HCT116 (cell line): ENCODE data around the gene UPF2. TPM values are rescaled to one million over a fixed set of nuclear protein-coding genes. Genes with fewer than 3 reads are reported as not detected.

Source experiments
- ATAC-seq: fragments of 200-7000 bp; cut with Tn5 transposase; 2 replicates; pipeline ENCODE4 v1.9.1; 2020; ENCODE audit warnings: mild to moderate bottlenecking, moderate library complexity
- BruUV-seq: library from RNA; stranded (reverse); fragments of 400-500 nt; replicated peaks from 2 replicates; lab custom pipeline; 2021; lab: Mats Ljungman, UMichigan
- CTCF ChIA-PET: fragments of 300-600 bp; sonication (Branson Sonifier 250); formaldehyde crosslinking; loops from one replicate; lab custom pipeline; 2021; ENCODE audit warnings: antibody characterized with exemption; lab: Charles Lee
- POLR2A ChIA-PET: fragments of 300-600, 350-600 bp; sonication (Branson Sonifier 250); formaldehyde crosslinking; loops from one replicate; lab custom pipeline; 2021; ENCODE audit warnings: antibody characterized with exemption; lab: Charles Lee
- RAD21 ChIA-PET, 2 experiments: fragments of 300-600 bp; sonication (Branson Sonifier 250); formaldehyde crosslinking; loops; one replicate each; lab custom pipeline; 2023; ENCODE audit warnings: low total read pairs in 2 of 2; ENCODE audit not compliant: uncharacterized antibody in 2 of 2, unreplicated experiment in 2 of 2, low non-redundant PET in 1 of 2; lab: Charles Lee
- DNase-seq: peaks from one replicate; pipeline ENCODE4 v3.0.0-alpha.2; 2010; ENCODE audit warnings: low read depth, low spot score
- H2AFZ ChIP-seq: fragments of 200-600 bp; shearing (Covaris generic), sonication (generic); 2 replicates; pipeline ENCODE4 v1.6.1; 2017; ENCODE audit warnings: low read depth, mixed run types, mixed read lengths, antibody characterized with exemption, low read length; ENCODE audit not compliant: poor library complexity, severe bottlenecking
- H3K27ac ChIP-seq: 2 replicates; pipeline ENCODE4 v1.5.1; 2012; ENCODE audit warnings: low read depth, low read length
- H3K27me3 ChIP-seq: fragments of 200-600 bp; sonication (generic); 2 replicates; pipeline ENCODE4 v1.6.1; 2016; ENCODE audit warnings: mixed run types, low read length, mixed read lengths; ENCODE audit not compliant: insufficient read depth
- H3K36me3 ChIP-seq, 2 experiments: fragments of 200-500 bp in 1 of 2; fragments of 200-600 bp in 1 of 2; sonication (Bioruptor generic) in 1 of 2; sonication (generic) in 1 of 2; 2 replicates each; pipeline versions ENCODE4 v1.5.1 to v1.6.1; 2014 to 2016; ENCODE audit warnings: low read length in 2 of 2, inconsistent platforms in 1 of 2, mixed read lengths in 1 of 2, mixed run types in 1 of 2; ENCODE audit not compliant: insufficient read depth in 2 of 2, control insufficient read depth in 1 of 2
- H3K4me1 ChIP-seq, 2 experiments: fragments of 200-600 bp in 1 of 2; sonication (generic) in 1 of 2; 2 replicates each; pipeline versions ENCODE4 v1.5.1 to v1.6.1; 2012 to 2017; ENCODE audit warnings: low read length in 2 of 2, inconsistent platforms in 1 of 2, mild to moderate bottlenecking in 1 of 2, mixed read lengths in 1 of 2, mixed run types in 1 of 2, moderate library complexity in 1 of 2; ENCODE audit not compliant: insufficient read depth in 2 of 2, control insufficient read depth in 1 of 2
- H3K4me2 ChIP-seq: fragments of 200-600 bp; sonication (generic); 2 replicates; pipeline ENCODE4 v1.6.1; 2017; ENCODE audit warnings: mixed run types, low read length, mixed read lengths
- H3K4me3 ChIP-seq, 2 experiments: fragments of 200-600 bp in 1 of 2; sonication (generic) in 1 of 2; replicated peaks in 1 of 2; 2 replicates each; pipeline ENCODE4 v1.5.1; 2011 to 2016; ENCODE audit warnings: low read length in 2 of 2, control low read depth in 1 of 2, low read depth in 1 of 2, mild to moderate bottlenecking in 1 of 2, mixed read lengths in 1 of 2, mixed run types in 1 of 2
- H3K79me2 ChIP-seq: fragments of 200-600 bp; sonication (generic); 2 replicates; pipeline ENCODE4 v1.6.1; 2017; ENCODE audit warnings: mild to moderate bottlenecking, mixed run types, low read length, moderate library complexity, mixed read lengths; ENCODE audit not compliant: insufficient read depth
- H3K9ac ChIP-seq: fragments of 200-600 bp; sonication (generic); 2 replicates; pipeline ENCODE4 v1.6.1; 2016; ENCODE audit warnings: low read length, mixed read lengths
- H3K9me2 ChIP-seq: fragments of 200-600 bp; sonication (generic), shearing (Covaris generic); 2 replicates; pipeline ENCODE4 v1.6.1; 2017; ENCODE audit warnings: mixed run types, mild to moderate bottlenecking, moderate library complexity; ENCODE audit not compliant: insufficient read depth
- H3K9me3 ChIP-seq, 2 experiments: fragments of 200-500 bp in 1 of 2; fragments of 200-600 bp in 1 of 2; sonication (Bioruptor generic) in 1 of 2; sonication (generic) in 1 of 2; 2 replicates each; pipeline ENCODE4 v1.6.1; 2014 to 2017; ENCODE audit warnings: low read length in 2 of 2, mixed read lengths in 2 of 2, inconsistent platforms in 1 of 2, low read depth in 1 of 2, mild to moderate bottlenecking in 1 of 2, mixed run types in 1 of 2, moderate library complexity in 1 of 2; ENCODE audit not compliant: control insufficient read depth in 1 of 2, insufficient read depth in 1 of 2
- H4K20me1 ChIP-seq: fragments of 200-600 bp; sonication (generic), shearing (Covaris generic); 2 replicates; pipeline ENCODE4 v1.6.1; 2017; ENCODE audit warnings: mixed run types, mild to moderate bottlenecking, moderate library complexity; ENCODE audit not compliant: insufficient read depth
- CBX3 ChIP-seq: IDR thresholded peaks from 2 replicates; pipeline ENCODE4 v1.6.1; 2012; ENCODE audit warnings: low read depth
- EGR1 ChIP-seq: IDR thresholded peaks from 2 replicates; pipeline ENCODE4 v1.6.1; 2012; ENCODE audit warnings: low read depth
- ELF1 ChIP-seq: IDR thresholded peaks from 2 replicates; pipeline ENCODE4 v1.6.1; 2012; ENCODE audit warnings: low read depth, borderline replicate concordance
- JUND ChIP-seq: IDR thresholded peaks from 2 replicates; pipeline ENCODE4 v1.6.1; 2012
- POLR2A ChIP-seq: IDR thresholded peaks from 2 replicates; pipeline ENCODE4 v1.7.0; 2011; ENCODE audit warnings: borderline replicate concordance; ENCODE audit not compliant: insufficient read depth, insufficient read length; ENCODE audit errors: extremely low read depth
- POLR2AphosphoS5 ChIP-seq: IDR thresholded peaks from 2 replicates; pipeline ENCODE4 v1.6.1; 2011; ENCODE audit warnings: mild to moderate bottlenecking, low read depth, low read length, moderate library complexity
- SP1 ChIP-seq: IDR thresholded peaks from 2 replicates; pipeline ENCODE4 v1.6.1; 2012; ENCODE audit warnings: low read depth
- SRF ChIP-seq: IDR thresholded peaks from 2 replicates; pipeline ENCODE4 v1.6.1; 2012; ENCODE audit warnings: low read depth
- TCF7L2 ChIP-seq: IDR thresholded peaks from 2 replicates; pipeline ENCODE4 v1.7.0; 2011; ENCODE audit warnings: borderline replicate concordance, inconsistent platforms; ENCODE audit not compliant: insufficient read depth, insufficient read length; ENCODE audit errors: extremely low read depth
- ZFX ChIP-seq: fragments of 450-650 bp; IDR thresholded peaks from 2 replicates; pipeline ENCODE4 v1.6.1; 2017
- ZNF274 ChIP-seq: fragments of 200-500 bp; sonication (Bioruptor generic); IDR thresholded peaks from 2 replicates; pipeline ENCODE4 v1.6.1; 2014; ENCODE audit warnings: mild to moderate bottlenecking, low read depth, low read length, inconsistent platforms
- intact Hi-C: fragments of 100-400 bp; cut with micrococcal nuclease; formaldehyde crosslinking; loops from 2 replicates; pipeline ENCODE4 v1.10.0; 2022
- total RNA-seq: library from RNA; stranded (reverse); gene quantifications from one replicate; pipeline ENCODE4 v1.2.1, GENCODE V29; 2021; ENCODE audit not compliant: unreplicated experiment
- TF ChIP-seq, protein P1 (sequence below): IDR thresholded peaks from 2 replicates; pipeline ENCODE4 v1.6.1; 2011; ENCODE audit warnings: mild to moderate bottlenecking, low read length, moderate library complexity; ENCODE audit not compliant: insufficient replicate concordance; ENCODE audit errors: extremely low read depth
- TF ChIP-seq, protein P2 (sequence below): IDR thresholded peaks from 2 replicates; pipeline ENCODE4 v1.6.1; 2012

Gene UPF2
- total RNA-seq, 1 experiment from 2014 or later = 27.3 TPM

DNA sequence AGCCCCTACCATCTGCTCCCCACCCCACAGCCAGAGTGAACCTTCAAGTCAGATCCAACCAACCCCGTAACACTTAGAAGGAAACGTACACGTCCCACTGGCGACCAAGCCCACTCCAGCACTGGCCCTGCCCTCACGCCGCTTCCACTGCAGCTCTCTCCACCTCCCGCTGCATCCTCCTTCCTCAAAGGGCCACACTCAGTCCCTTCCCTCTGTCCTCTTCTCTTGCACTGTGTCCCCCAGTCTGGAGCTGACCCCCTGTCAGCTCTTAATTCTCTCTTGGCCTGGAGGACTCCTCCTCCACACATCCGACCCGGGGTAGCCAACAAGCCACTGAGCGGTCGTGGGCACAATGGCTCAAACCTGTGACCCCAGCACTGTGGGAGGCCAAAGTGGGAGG, 133.6 kb downstream of the UPF2 start:
- ChIA-PET POLR2A (no interaction called here), CTCF (no interaction called here), RAD21 (no interaction called here)
- TF ChIP-seq TCF7L2 = no peak
- TF ChIP-seq ZFX = no peak
- no peak for TF ChIP-seq CBX3
- TF ChIP-seq, protein P1, sequence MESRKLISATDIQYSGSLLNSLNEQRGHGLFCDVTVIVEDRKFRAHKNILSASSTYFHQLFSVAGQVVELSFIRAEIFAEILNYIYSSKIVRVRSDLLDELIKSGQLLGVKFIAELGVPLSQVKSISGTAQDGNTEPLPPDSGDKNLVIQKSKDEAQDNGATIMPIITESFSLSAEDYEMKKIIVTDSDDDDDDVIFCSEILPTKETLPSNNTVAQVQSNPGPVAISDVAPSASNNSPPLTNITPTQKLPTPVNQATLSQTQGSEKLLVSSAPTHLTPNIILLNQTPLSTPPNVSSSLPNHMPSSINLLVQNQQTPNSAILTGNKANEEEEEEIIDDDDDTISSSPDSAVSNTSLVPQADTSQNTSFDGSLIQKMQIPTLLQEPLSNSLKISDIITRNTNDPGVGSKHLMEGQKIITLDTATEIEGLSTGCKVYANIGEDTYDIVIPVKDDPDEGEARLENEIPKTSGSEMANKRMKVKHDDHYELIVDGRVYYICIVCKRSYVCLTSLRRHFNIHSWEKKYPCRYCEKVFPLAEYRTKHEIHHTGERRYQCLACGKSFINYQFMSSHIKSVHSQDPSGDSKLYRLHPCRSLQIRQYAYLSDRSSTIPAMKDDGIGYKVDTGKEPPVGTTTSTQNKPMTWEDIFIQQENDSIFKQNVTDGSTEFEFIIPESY = no peak
- no peak for TF ChIP-seq EGR1
- no peak for TF ChIP-seq ELF1
- TF ChIP-seq ZNF274 = no peak
- TF ChIP-seq SRF = no peak
- no peak for TF ChIP-seq JUND
- TF ChIP-seq, protein P2, sequence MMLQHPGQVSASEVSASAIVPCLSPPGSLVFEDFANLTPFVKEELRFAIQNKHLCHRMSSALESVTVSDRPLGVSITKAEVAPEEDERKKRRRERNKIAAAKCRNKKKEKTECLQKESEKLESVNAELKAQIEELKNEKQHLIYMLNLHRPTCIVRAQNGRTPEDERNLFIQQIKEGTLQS = no peak
- TF ChIP-seq POLR2AphosphoS5 = no peak
- TF ChIP-seq SP1 = no peak
- no peak for TF ChIP-seq POLR2A
- no peak overlapping the region for H3K9ac ChIP-seq
- no peaks in the 10 kb centered on the region for H4K20me1 ChIP-seq
- no peaks in the 10 kb centered on the region for H3K9me2 ChIP-seq
- no peaks in the 10 kb centered on the region for H3K36me3 ChIP-seq
- H3K4me1 ChIP-seq = peaks cover 0 to 3% of the 10 kb centered on the region in 2 experiments; a peak in 1 of 4 replicates
- DNase-seq = no peak
- no peak overlapping the region for H3K27ac ChIP-seq
- H3K27me3 ChIP-seq = no peaks in the 10 kb centered on the region
- H3K9me3 ChIP-seq = no peaks in the 10 kb centered on the region
- H3K4me2 ChIP-seq = no peak overlapping the region
- ATAC-seq = no peak
- H2AFZ ChIP-seq = no peak overlapping the region
- H3K79me2 ChIP-seq = no peaks in the 10 kb centered on the region
- no peak overlapping the region for H3K4me3 ChIP-seq
- intact Hi-C loops = no loop called here
- no TSS peak for BruUV-seq
